ENCODE results near the gene MSI2.

- TF ChIP-seq CTCF (IDR thresholded peaks at IDR 0.05; ENCODE audit: extremely low read depth in 1 of 2, insufficient read depth in 1 of 2, low read depth in 1 of 2, low read length in 2 of 2) (no peak), POLR2A (IDR thresholded peaks at IDR 0.05; ENCODE audit: low read depth, low read length) (no peak), MAX (IDR thresholded peaks at IDR 0.05; ENCODE audit: insufficient read depth, insufficient read length) (no peak), EZH2 (IDR thresholded peaks at IDR 0.05; ENCODE audit: borderline replicate concordance, low read depth, low read length, severe bottlenecking) (no peak), POLR2AphosphoS5 (IDR thresholded peaks at IDR 0.05; ENCODE audit: insufficient read depth, low read depth, low read length) (no peak)
Measured at GRCh38 chr17:57342963-57343589, 86.8 kb downstream of the MSI2 start.

Measured in endothelial cell of umbilical vein (primary cell).